ENCODE data around the gene PIP4K2A.
"Not testable (repeated sequence)": the region's sequence is repeated elsewhere in the genome, so short reads cannot be mapped to it uniquely, and the experiment has no call there.

The PIP4K2A gene

DNA sequence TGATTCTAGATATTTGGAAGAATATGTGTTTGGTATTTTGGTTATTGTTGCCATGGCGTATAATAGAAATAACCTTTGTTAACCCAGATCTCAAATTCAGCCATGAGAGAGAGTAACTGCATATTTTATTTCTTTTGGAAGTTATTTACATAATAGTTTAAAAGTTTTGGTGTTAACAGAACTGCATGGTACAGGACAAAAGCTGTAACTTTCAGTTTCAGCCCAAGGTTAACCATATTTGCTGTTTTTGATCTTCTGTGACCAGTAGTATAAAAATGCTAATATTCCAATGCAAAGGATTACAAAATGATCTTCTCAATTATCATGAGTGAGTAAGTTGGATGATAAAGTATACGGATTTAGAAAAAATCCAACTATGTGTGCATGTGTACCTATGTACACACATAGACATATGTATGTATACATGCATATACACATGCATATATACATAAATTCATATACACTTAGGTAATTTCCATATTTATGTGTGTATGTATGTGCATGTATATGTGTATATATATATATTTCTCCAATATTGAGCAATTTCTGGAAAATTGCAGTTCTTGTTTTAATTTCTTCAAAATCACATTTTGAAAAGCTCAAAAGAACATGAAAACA lies 38.0 kb upstream of the PIP4K2A start:
- TF ChIP-seq, protein P1, sequence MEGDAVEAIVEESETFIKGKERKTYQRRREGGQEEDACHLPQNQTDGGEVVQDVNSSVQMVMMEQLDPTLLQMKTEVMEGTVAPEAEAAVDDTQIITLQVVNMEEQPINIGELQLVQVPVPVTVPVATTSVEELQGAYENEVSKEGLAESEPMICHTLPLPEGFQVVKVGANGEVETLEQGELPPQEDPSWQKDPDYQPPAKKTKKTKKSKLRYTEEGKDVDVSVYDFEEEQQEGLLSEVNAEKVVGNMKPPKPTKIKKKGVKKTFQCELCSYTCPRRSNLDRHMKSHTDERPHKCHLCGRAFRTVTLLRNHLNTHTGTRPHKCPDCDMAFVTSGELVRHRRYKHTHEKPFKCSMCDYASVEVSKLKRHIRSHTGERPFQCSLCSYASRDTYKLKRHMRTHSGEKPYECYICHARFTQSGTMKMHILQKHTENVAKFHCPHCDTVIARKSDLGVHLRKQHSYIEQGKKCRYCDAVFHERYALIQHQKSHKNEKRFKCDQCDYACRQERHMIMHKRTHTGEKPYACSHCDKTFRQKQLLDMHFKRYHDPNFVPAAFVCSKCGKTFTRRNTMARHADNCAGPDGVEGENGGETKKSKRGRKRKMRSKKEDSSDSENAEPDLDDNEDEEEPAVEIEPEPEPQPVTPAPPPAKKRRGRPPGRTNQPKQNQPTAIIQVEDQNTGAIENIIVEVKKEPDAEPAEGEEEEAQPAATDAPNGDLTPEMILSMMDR (IDR thresholded peaks at IDR 0.05; ENCODE audit: low read depth, low read length, missing control alignments), result no peak
- H3K4me3 ChIP-seq (ENCODE audit: low read depth, low read length), result no peak overlapping the region
- DNase-seq (ENCODE audit: low read depth), result no peak

DNA sequence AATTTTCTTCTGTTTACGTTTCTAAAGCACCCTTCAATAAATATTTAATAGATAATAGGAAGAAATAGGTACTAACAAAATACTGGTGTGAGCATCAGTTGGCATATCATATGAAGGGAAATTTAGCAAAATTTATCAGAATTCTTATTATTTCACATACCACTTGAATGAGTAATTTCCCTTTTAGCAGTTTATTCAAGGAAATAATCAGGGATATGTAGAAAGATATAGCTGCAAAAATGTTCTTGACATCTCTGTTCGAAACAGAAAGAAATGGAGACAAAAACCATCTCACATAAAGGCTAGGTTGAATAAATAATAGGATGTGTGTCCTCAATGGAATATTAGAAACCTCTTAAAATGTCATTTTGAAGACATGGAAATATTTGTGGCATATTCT lies 35.8 kb upstream of the PIP4K2A start:
- no peak overlapping the region for H3K4me3 ChIP-seq (ENCODE audit: low read depth, low read length)
- DNase-seq (ENCODE audit: low read depth), result no peak
- TF ChIP-seq, protein P1 (IDR thresholded peaks at IDR 0.05; ENCODE audit: low read depth, low read length, missing control alignments), result no peak

DNA sequence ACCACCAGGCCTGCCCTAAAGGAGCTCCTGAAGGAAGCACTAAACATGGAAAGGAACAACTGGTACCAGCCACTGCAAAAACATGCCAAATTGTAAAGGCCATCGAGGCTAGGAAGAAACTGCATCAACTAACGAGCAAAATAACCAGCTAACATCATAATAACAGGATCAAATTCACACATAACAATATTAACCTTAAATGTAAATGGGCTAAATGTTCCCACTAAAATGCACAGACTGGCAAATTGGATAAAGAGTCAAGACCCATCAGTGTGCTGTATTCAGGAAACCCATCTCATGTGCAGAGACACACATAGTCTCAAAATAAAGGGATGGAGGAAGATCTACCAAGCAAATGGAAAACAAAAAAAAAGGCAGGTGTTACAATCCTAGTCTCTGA lies 30.5 kb upstream of the PIP4K2A start:
- not testable (repeated sequence) for H3K4me3 ChIP-seq (ENCODE audit: low read depth, low read length); DNase-seq (ENCODE audit: low read depth)

DNA sequence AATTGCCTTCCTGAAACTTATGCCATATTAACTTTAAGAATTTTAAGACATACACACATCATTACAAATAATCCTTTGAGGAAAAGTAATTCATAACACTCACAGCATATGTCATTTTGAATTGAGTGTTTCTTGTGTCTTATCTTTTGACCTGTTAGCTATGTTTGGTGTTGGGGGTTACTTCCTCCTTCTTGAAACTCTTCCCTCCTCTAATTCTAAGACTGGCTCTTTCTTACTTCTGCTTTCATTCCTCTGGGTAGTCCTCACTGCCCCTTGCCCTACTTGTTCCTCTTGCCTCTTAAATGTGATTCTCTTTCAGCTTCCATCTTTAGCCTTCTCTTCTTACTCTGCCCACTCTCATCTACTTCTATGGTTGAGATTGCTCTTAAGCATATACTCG lies 28.3 kb upstream of the PIP4K2A start:
- TF ChIP-seq, protein P1 (IDR thresholded peaks at IDR 0.05; ENCODE audit: low read depth, low read length, missing control alignments), result no peak
- peak; percentile 67 for DNase-seq (ENCODE audit: low read depth)
- H3K4me3 ChIP-seq (ENCODE audit: low read depth, low read length), result no peak overlapping the region

DNA sequence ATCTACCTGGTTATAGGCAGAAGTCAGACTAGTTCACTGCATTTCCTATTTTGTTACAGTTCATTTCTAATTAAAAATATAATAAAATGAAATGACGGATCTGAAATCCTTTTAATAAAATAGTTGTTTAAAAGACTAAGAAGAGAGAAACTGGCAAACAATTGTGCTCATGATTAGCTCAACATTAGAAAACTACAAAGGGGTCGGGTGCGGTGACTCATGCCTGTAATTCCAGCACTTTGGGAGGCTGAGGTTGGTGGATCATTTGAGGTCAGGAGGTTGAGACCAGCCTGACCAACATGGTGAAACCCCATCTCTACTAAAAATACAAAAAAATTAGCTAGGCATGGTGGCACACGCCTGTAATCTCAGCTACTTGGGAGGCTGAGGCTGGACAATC lies 27.3 kb upstream of the PIP4K2A start:
- H3K4me3 ChIP-seq (ENCODE audit: low read depth, low read length); DNase-seq (ENCODE audit: low read depth): not testable (repeated sequence)

DNA sequence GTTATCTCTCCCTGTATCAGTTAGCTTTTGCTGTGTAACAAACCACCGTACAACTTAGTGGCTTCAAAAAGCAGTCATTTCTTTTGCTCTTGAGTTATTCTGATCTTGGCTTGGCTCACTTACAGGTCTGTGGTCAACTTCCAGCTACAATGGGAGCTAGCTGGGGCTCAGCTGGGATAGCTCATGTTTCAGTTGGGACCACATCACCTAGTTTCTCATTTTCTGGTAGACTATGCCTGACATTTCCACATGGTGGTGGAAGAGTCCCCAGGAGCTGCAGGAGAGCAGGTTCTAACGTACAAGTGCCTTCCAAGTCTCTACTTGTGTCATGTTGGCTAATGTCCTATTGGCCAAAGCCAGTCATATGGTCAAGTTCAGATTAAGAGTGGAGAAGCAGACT lies 25.8 kb upstream of the PIP4K2A start:
- TF ChIP-seq, protein P1 (IDR thresholded peaks at IDR 0.05; ENCODE audit: low read depth, low read length, missing control alignments), result no peak
- no peak overlapping the region for H3K4me3 ChIP-seq (ENCODE audit: low read depth, low read length)
- no peak for DNase-seq (ENCODE audit: low read depth)

DNA sequence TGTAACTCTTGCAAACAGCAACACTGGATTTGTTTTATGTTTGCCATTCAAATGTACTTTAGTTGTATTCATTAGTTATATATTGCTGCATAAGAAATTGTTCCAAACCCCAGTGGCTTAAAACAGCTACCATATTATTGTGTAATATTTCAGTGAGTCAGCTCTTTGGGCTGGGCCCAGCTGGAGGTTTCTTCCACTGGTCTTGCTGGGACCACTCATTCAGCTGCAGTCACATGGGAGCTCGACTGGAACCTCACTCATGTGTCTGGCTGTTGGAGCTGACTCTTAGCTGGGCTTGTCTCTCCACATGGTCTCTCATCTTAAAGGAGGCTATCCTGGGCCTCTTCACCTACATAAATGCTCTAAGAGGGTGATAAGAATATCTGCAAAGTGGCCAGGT lies 23.2 kb upstream of the PIP4K2A start:
- H3K4me3 ChIP-seq (ENCODE audit: low read depth, low read length), result no peak overlapping the region
- TF ChIP-seq, protein P1 (IDR thresholded peaks at IDR 0.05; ENCODE audit: low read depth, low read length, missing control alignments), result no peak
- no peak for DNase-seq (ENCODE audit: low read depth)

DNA sequence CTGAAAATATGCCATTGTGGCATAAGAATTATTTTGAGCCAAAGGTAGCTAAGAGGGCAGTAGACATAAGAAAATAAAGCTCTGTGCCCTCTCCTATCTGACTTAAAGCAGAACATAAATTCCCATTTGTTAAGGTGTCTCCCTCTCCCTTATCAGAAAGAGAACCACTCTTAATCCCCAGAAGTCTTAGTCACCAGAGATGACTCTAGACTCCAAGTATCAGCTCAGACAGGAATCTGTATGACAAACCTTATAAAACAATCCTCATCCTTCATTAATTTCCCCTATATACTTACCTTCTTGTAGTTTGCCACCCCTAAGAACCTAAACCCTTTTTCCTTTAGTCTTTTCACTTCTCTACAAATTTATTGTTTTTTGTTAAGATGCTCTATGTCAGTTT lies 21.8 kb upstream of the PIP4K2A start:
- DNase-seq (ENCODE audit: low read depth), result no peak

More for the DNA sequence above, 21.8 kb upstream of the PIP4K2A start:
- TF ChIP-seq, protein P1 (IDR thresholded peaks at IDR 0.05; ENCODE audit: low read depth, low read length, missing control alignments), result no peak
- H3K4me3 ChIP-seq (ENCODE audit: low read depth, low read length), result no peak overlapping the region

Measured in GM12864 (cell line).